Activated naive CD8-positive, alpha-beta T cell treated with anti-CD3 and anti-CD28 coated beads, Interleukin-2, amount 50 U/mL, for 16 hours (primary cell): ENCODE results near the gene CD163.
"Not testable (repeated sequence)": the region's sequence is repeated elsewhere in the genome, so short reads cannot be mapped to it uniquely, and the experiment has no call there.

ENCODE experiments used
- DNase-seq: peaks from one replicate; pipeline ENCODE4 v3.0.0-alpha.2; 2020; ENCODE audit warnings: low read depth, low spot score

Gene CD163

GRCh38 chr12:7450667-7451066 is 52.9 kb downstream of the CD163 start:
- DNase-seq, result no peak

- no peak for DNase-seq
These were observed 55.5 kb downstream of the CD163 start for GRCh38 chr12:7448099-7448498.

- no peak for DNase-seq
These were observed 59.0 kb downstream of the CD163 start for GRCh38 chr12:7444537-7444936.

- DNase-seq, result no peak
These were observed 59.5 kb downstream of the CD163 start, which contains the start of gene CD163L1 for GRCh38 chr12:7444076-7444475. TSS of gene CD163L1 (minus strand) at chr12:7444153. CDS start at chr12:7444127, 26 bp downstream.

- no peak for DNase-seq
These were observed 62.4 kb downstream of the CD163 start for GRCh38 chr12:7441216-7441615.

GRCh38 chr12:7439579-7440505 is 63.7 kb downstream of the CD163 start:
- no peak for DNase-seq

GRCh38 chr12:7438291-7438995 is 65.1 kb downstream of the CD163 start:
- not testable (repeated sequence) for DNase-seq

- not testable (repeated sequence) for DNase-seq
These were observed 66.1 kb downstream of the CD163 start for GRCh38 chr12:7437494-7437893.

GRCh38 chr12:7434670-7435069 is 68.9 kb downstream of the CD163 start:
- no peak for DNase-seq

- DNase-seq, result no peak
These were observed 70.2 kb downstream of the CD163 start for GRCh38 chr12:7433276-7433822.

GRCh38 chr12:7431993-7432685 is 71.4 kb downstream of the CD163 start:
- no peak for DNase-seq
